ENCODE results near the gene MKNK2. TPM values are rescaled to one million over a fixed set of nuclear protein-coding genes. Genes with fewer than 3 reads are reported as not detected.

MKNK2 gene
- total and polyA plus RNA-seq, 10 of the 15 experiments (the other 5 are each of a cell fraction or from before 2014, with no cell fraction given), result 9.6 to 365 (median 69.9) TPM

DNA sequence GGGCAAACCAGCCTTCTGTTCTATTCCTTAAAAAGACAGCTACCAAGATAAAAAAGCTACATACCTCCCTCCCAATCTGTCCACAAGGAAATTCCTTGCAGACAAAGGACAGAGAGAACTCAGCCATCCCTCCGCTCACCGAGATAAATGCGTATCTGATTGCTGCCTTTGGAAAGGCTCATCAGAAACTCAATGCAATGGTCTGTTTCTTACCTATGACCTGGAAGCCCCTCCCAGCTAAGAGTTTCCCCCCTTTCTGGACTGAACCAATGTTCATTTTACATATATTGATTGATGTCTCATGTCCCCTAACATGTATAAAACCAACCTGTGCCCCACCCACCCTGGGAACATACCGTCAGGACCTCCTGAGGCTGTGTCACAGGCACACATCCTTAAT, 47.2 kb downstream of the MKNK2 start (continued):
- no peak for TF ChIP-seq E2F4 (IDR thresholded peaks at IDR 0.05; ENCODE audit: low read depth, low read length)
- no peak for TF ChIP-seq NRF1 (conservative IDR thresholded peaks at IDR 0.05; ENCODE audit: low read depth, low read length)
- TF ChIP-seq SPI1 (IDR thresholded peaks at IDR 0.05; ENCODE audit: borderline replicate concordance, insufficient read depth, low read depth, low read length), result no peak

DNA sequence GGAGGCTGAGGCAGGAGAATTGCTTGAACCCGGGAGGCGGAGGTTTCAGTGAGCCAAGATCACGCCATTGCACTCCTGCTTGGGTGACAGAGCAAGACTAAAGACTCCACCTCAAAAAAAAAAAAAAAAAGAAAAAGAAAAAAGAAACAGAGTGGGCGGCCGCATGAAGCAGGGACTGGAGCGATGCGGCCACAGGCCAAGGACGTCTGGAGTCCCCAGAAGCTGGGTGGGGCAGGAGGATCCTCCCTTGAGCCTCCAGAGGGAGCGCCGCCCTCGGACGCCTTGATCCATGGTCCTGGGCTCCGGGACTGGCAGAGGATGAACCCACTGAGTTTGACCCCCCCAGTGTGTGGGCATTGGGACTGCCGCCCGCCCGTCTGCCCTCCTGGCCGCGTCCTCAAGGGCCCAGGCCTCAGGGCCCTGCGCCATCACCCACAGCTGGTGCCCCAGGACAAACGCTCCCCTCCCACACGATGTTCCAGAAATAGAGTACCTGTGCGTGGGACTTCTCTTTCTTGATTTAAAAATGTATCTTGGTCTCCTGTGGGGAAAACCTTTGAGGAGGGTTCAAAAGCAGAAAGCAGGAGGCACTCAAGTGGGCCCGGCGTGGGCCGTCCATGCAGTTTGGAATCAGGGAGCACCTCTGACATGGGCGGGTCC, 51.1 kb downstream of the MKNK2 start:
- intact Hi-C loops (cut with micrococcal nuclease; ENCODE audit: unreplicated experiment), result no loop called here
- Histone ChIP-seq H3K9me3 (replicated peaks; ENCODE audit: control insufficient read depth, insufficient read depth, low read length) (no peaks in the 10 kb centered on the region; the same call in 2 of the 3 replicates), H3K27ac (ENCODE audit: control insufficient read depth, insufficient read depth) (peak overlapping the region; percentile 32; the same call in 1 of the 2 replicates), H4K20me1 (ENCODE audit: control insufficient read depth, insufficient read depth) (no peaks in the 10 kb centered on the region), H3K79me2 (ENCODE audit: control insufficient read depth, insufficient read depth, low read length) (no peaks in the 10 kb centered on the region), H3K4me1 (ENCODE audit: control insufficient read depth, insufficient read depth, low read length) (peaks cover 7% of the 10 kb centered on the region), H3K4me2 (ENCODE audit: control insufficient read depth, insufficient read depth) (no peak overlapping the region), H3K27me3 (replicated peaks in 1 of 2; ENCODE audit: control insufficient read depth in 2 of 2, insufficient read depth in 2 of 2, low read length in 1 of 2) (no peaks in the 10 kb centered on the region), H3K4me3 (no peak overlapping the region), H3K9ac (ENCODE audit: control insufficient read depth, insufficient read depth, low read length) (no peak overlapping the region), H3K36me3 (ENCODE audit: control insufficient read depth in 2 of 2, insufficient read depth in 2 of 2, low read length in 1 of 2) (no peaks in the 10 kb centered on the region), H2AFZ (ENCODE audit: control insufficient read depth, low read depth, low read length) (no peak overlapping the region)
- ATAC-seq (peak; percentile 25; the same call in 2 of the 3 replicates), FAIRE-seq (no peak), DNase-seq (ENCODE audit: low read depth, low spot score) (no peak)
- in situ Hi-C loops (cut with MboI), result no loop called here
- ChIA-PET RAD21 (ENCODE audit: unreplicated experiment) (no interaction called here), CTCF (no interaction called here), POLR2A (no interaction called here), SMC1A (ENCODE audit: uncharacterized antibody, unreplicated experiment) (no interaction called here)
- TF ChIP-seq MEF2A (IDR thresholded peaks at IDR 0.05; ENCODE audit: insufficient read depth, low read depth, low read length), result peak; percentile 89
- 0 out of 2 replicates have a peak, but pooled peaks have one; percentile 10 for TF ChIP-seq CBFB (IDR thresholded peaks at IDR 0.05; ENCODE audit: low read depth)
- TF ChIP-seq SMAD5 (IDR thresholded peaks at IDR 0.05; ENCODE audit: low read depth), result no peak
- TF ChIP-seq TCF3 (IDR thresholded peaks at IDR 0.05; ENCODE audit: borderline replicate concordance, insufficient read depth, low read depth, low read length), result 0 out of 2 replicates have a peak, but pooled peaks have one; percentile 37
- TF ChIP-seq EGR1 (IDR thresholded peaks at IDR 0.05; ENCODE audit: borderline replicate concordance in 1 of 2, low read depth in 2 of 2, low read length in 2 of 2), result peak in 1 of 2 experiments; percentile 57; a peak in 1 of 3 replicates
- TF ChIP-seq MEF2B (IDR thresholded peaks at IDR 0.05; ENCODE audit: partially characterized antibody, poor library complexity, severe bottlenecking), result peak; percentile 50
- 0 out of 2 replicates have a peak, but pooled peaks have one; percentile 15 for TF ChIP-seq CREM (IDR thresholded peaks at IDR 0.05; ENCODE audit: low read depth)
- TF ChIP-seq YY1 (IDR thresholded peaks at IDR 0.05; ENCODE audit: low read depth, low read length), result no peak
- no TSS peak for BruUV-seq (replicated peaks)
- WGBS (ENCODE audit: insufficient coverage, insufficient replicate concordance, low lambda C conversion rate, missing lambda C conversion rate), result 25% methylated on average over 26 of the region's 26 CpGs
